Natural killer cell treated with Interleukin-12 subunit alpha and Interleukin-12 subunit beta and Interleukin-15 and Interleukin-18, amount 100 ng/mL, for 72 hours (primary cell): Measurements from ENCODE around the gene KREMEN1. TPM values are rescaled to one million over a fixed set of nuclear protein-coding genes. Genes with fewer than 3 reads are reported as not detected.
A peak's percentile ranks its signal among the peaks of the same experiment; 100 is the strongest.

Experiments
- ATAC-seq, 2 donors: fragments of 150-1000 bp; cut with Tn5 transposase in 1 of 2; sonication (Bioruptor Pico), chemical (Tn5 transposase) in 1 of 2; 2 replicates each; pipeline ENCODE4 v1.10.0; 2021
- DNase-seq: peaks from one replicate; pipeline ENCODE4 v3.0.0; 2022; ENCODE audit warnings: low spot score
- H3K27ac Mint-ChIP-seq, 2 donors: 1 replicate in 1 of 2; 2 replicates in 1 of 2; pipeline ENCODE4 v1.8.0; 2022; ENCODE audit warnings: mixed read lengths in 2 of 2, mild to moderate bottlenecking in 1 of 2, moderate library complexity in 1 of 2
- H3K27me3 Mint-ChIP-seq, 2 donors: 1 replicate in 1 of 2; 2 replicates in 1 of 2; pipeline ENCODE4 v1.8.0; 2022; ENCODE audit warnings: mixed read lengths in 2 of 2
- H3K36me3 Mint-ChIP-seq: one replicate; pipeline ENCODE4 v1.8.0; 2022; ENCODE audit warnings: mixed read lengths
- H3K4me1 Mint-ChIP-seq, 2 donors: 1 replicate in 1 of 2; 2 replicates in 1 of 2; pipeline ENCODE4 v1.8.0; 2022; ENCODE audit warnings: low read depth in 2 of 2, mixed read lengths in 2 of 2, mild to moderate bottlenecking in 1 of 2
- H3K4me3 Mint-ChIP-seq: one replicate; pipeline ENCODE4 v1.8.0; 2022; ENCODE audit warnings: mixed read lengths
- H3K9me3 Mint-ChIP-seq: 2 replicates; pipeline ENCODE4 v1.8.0; 2022; ENCODE audit warnings: mixed read lengths
- total RNA-seq, 2 donors: library from RNA; stranded (reverse); gene quantifications; one replicate each; pipeline ENCODE4 v1.2.3, GENCODE V29; 2022

KREMEN1 gene
- total RNA-seq, 2 donors from 2014 or later, result 0.17 to 0.59 TPM

GRCh38 chr22:29152954-29153719 lies 80.3 kb downstream of the KREMEN1 start:
- Mint-ChIP-seq H3K27ac (no peak overlapping the region), H3K9me3 (no peaks in the 10 kb centered on the region), H3K27me3 (peaks cover 17 to 32% of the 10 kb centered on the region in 2 donors), H3K4me3 (no peak overlapping the region), H3K4me1 (peaks cover 7% of the 10 kb centered on the region in 2 donors), H3K36me3 (no peaks in the 10 kb centered on the region)
- DNase-seq, result no peak
- no peak for ATAC-seq

- Mint-ChIP-seq H3K27me3 (peaks cover 17 to 34% of the 10 kb centered on the region in 2 donors), H3K27ac (no peak overlapping the region), H3K4me3 (no peak overlapping the region), H3K36me3 (no peaks in the 10 kb centered on the region), H3K9me3 (no peaks in the 10 kb centered on the region), H3K4me1 (peaks cover 7% of the 10 kb centered on the region in 2 donors)
- DNase-seq, result peak; percentile 77
- peak; percentile 82 to 87 for ATAC-seq
Measured at GRCh38 chr22:29154364-29155048, 81.7 kb downstream of the KREMEN1 start.

GRCh38 chr22:29155966-29156365 lies 83.1 kb downstream of the KREMEN1 start:
- ATAC-seq (no peak), DNase-seq (no peak)
- no peak overlapping the region for H3K27ac Mint-ChIP-seq
- peaks cover 26 to 49% of the 10 kb centered on the region in 2 donors for H3K27me3 Mint-ChIP-seq
- no peak overlapping the region for H3K4me3 Mint-ChIP-seq
- H3K36me3 Mint-ChIP-seq, result no peaks in the 10 kb centered on the region
- H3K4me1 Mint-ChIP-seq, result peaks cover 7 to 12% of the 10 kb centered on the region in 2 donors
- no peaks in the 10 kb centered on the region for H3K9me3 Mint-ChIP-seq

- H3K4me3 Mint-ChIP-seq, result no peak overlapping the region
- H3K9me3 Mint-ChIP-seq, result no peaks in the 10 kb centered on the region
- H3K27ac Mint-ChIP-seq, result no peak overlapping the region
- DNase-seq, result no peak
- no peaks in the 10 kb centered on the region for H3K36me3 Mint-ChIP-seq
- no peak for ATAC-seq
- H3K27me3 Mint-ChIP-seq, result peaks cover 26 to 50% of the 10 kb centered on the region in 2 donors
- H3K4me1 Mint-ChIP-seq, result peaks cover 7 to 12% of the 10 kb centered on the region in 2 donors
Measured at GRCh38 chr22:29156507-29156906, 83.7 kb downstream of the KREMEN1 start.

GRCh38 chr22:29157759-29158535 lies 85.1 kb downstream of the KREMEN1 start:
- Mint-ChIP-seq H3K27me3 (peaks cover 19 to 35% of the 10 kb centered on the region in 2 donors), H3K4me3 (no peak overlapping the region), H3K36me3 (no peaks in the 10 kb centered on the region), H3K4me1 (peaks cover 7 to 12% of the 10 kb centered on the region in 2 donors), H3K27ac (no peak overlapping the region), H3K9me3 (no peaks in the 10 kb centered on the region)
- ATAC-seq (no peak), DNase-seq (no peak)

- Mint-ChIP-seq H3K27me3 (peaks cover 16 to 29% of the 10 kb centered on the region in 2 donors), H3K9me3 (no peaks in the 10 kb centered on the region), H3K27ac (no peak overlapping the region), H3K4me3 (no peak overlapping the region), H3K36me3 (no peaks in the 10 kb centered on the region), H3K4me1 (peaks cover 7 to 12% of the 10 kb centered on the region in 2 donors)
- ATAC-seq (no peak), DNase-seq (no peak)
Measured at GRCh38 chr22:29158546-29158945, 85.7 kb downstream of the KREMEN1 start.

- no peak overlapping the region for H3K4me3 Mint-ChIP-seq
- no peak overlapping the region for H3K27ac Mint-ChIP-seq
- H3K4me1 Mint-ChIP-seq, result peaks cover 25 to 27% of the 10 kb centered on the region in 2 donors
- DNase-seq (no peak), ATAC-seq (no peak)
- peaks cover 9 to 15% of the 10 kb centered on the region in 2 donors for H3K27me3 Mint-ChIP-seq
- no peaks in the 10 kb centered on the region for H3K9me3 Mint-ChIP-seq
- no peaks in the 10 kb centered on the region for H3K36me3 Mint-ChIP-seq
Measured at GRCh38 chr22:29163808-29164207, 91.0 kb downstream of the KREMEN1 start.

- H3K4me3 Mint-ChIP-seq, result peak overlapping the region; percentile 45
- ATAC-seq, result no peak
- no peak for DNase-seq
- H3K36me3 Mint-ChIP-seq, result no peaks in the 10 kb centered on the region
- peaks cover 5 to 6% of the 10 kb centered on the region in 2 donors for H3K27me3 Mint-ChIP-seq
- H3K9me3 Mint-ChIP-seq, result no peaks in the 10 kb centered on the region
- no peak overlapping the region for H3K27ac Mint-ChIP-seq
- H3K4me1 Mint-ChIP-seq, result peaks cover 22 to 26% of the 10 kb centered on the region in 2 donors
Measured at GRCh38 chr22:29165321-29166060, 92.7 kb downstream of the KREMEN1 start.

- Mint-ChIP-seq H3K4me3 (peak overlapping the region; percentile 45), H3K27ac (no peak overlapping the region), H3K27me3 (peaks cover 0 to 4% of the 10 kb centered on the region in 2 donors), H3K4me1 (peaks cover 22 to 28% of the 10 kb centered on the region in 2 donors), H3K36me3 (no peaks in the 10 kb centered on the region), H3K9me3 (no peaks in the 10 kb centered on the region)
- DNase-seq (no peak), ATAC-seq (no peak)
Measured at GRCh38 chr22:29166180-29166579, 93.3 kb downstream of the KREMEN1 start.

GRCh38 chr22:29167032-29167911 lies 94.4 kb downstream of the KREMEN1 start:
- Mint-ChIP-seq H3K9me3 (no peaks in the 10 kb centered on the region), H3K4me1 (peaks cover 22 to 28% of the 10 kb centered on the region in 2 donors)

GRCh38 chr22:29171721-29172120 lies 98.9 kb downstream of the KREMEN1 start:
- H3K4me3 Mint-ChIP-seq, result no peak overlapping the region
- H3K27ac Mint-ChIP-seq, result no peak overlapping the region
- peaks cover 12 to 18% of the 10 kb centered on the region in 2 donors for H3K4me1 Mint-ChIP-seq
- ATAC-seq, result no peak
- H3K9me3 Mint-ChIP-seq, result peaks cover 10% of the 10 kb centered on the region
- DNase-seq, result no peak
- peaks cover 17% of the 10 kb centered on the region for H3K36me3 Mint-ChIP-seq
- peaks cover 11 to 19% of the 10 kb centered on the region in 2 donors for H3K27me3 Mint-ChIP-seq

More at GRCh38 chr22:29167032-29167911, 94.4 kb downstream of the KREMEN1 start:
- H3K27ac Mint-ChIP-seq, result peak overlapping the region; percentile 34 to 86
- DNase-seq (peak; percentile 87), ATAC-seq (peak; percentile 92 to 95)
- H3K36me3 Mint-ChIP-seq, result no peaks in the 10 kb centered on the region
- peaks cover 0 to 4% of the 10 kb centered on the region in 2 donors for H3K27me3 Mint-ChIP-seq
- H3K4me3 Mint-ChIP-seq, result peak overlapping the region; percentile 45

- H3K27ac Mint-ChIP-seq, result no peak overlapping the region
- DNase-seq (no peak), ATAC-seq (no peak)
- no peak overlapping the region for H3K4me3 Mint-ChIP-seq
- peaks cover 11 to 19% of the 10 kb centered on the region in 2 donors for H3K27me3 Mint-ChIP-seq
- peaks cover 7 to 13% of the 10 kb centered on the region in 2 donors for H3K4me1 Mint-ChIP-seq
- H3K9me3 Mint-ChIP-seq, result peaks cover 10% of the 10 kb centered on the region
- peaks cover 17% of the 10 kb centered on the region for H3K36me3 Mint-ChIP-seq
Measured at GRCh38 chr22:29172216-29172615, 99.4 kb downstream of the KREMEN1 start.
